Activated B cell treated with CpG ODN at 0.5 μM for 24 hours (primary cell): Measurements from ENCODE around the gene NXNL1. TPM values are rescaled to one million over a fixed set of nuclear protein-coding genes. Genes with fewer than 3 reads are reported as not detected.

Experiments
- ATAC-seq: fragments of 200-7000 bp; cut with Tn5 transposase; one replicate; pipeline ENCODE4 v1.10.0; 2021; ENCODE audit warnings: low read depth, mild to moderate bottlenecking, moderate library complexity
- CTCF ChIA-PET: fragments of 350-600 bp; sonication (Branson Sonifier 250); formaldehyde crosslinking; loops from one replicate; lab custom pipeline; 2021; ENCODE audit warnings: antibody characterized with exemption; lab: Charles Lee
- POLR2A ChIA-PET: fragments of 350-600 bp; sonication (Branson Sonifier 250); formaldehyde crosslinking; loops from one replicate; lab custom pipeline; 2021; ENCODE audit warnings: antibody characterized with exemption; lab: Charles Lee
- DNase-seq: peaks from one replicate; pipeline ENCODE4 v3.0.0; 2022
- H3K27ac Mint-ChIP-seq: one replicate; pipeline ENCODE4 v1.8.0; 2020; ENCODE audit warnings: mixed read lengths
- H3K27me3 Mint-ChIP-seq: one replicate; pipeline ENCODE4 v1.8.0; 2021; ENCODE audit warnings: mixed read lengths
- H3K36me3 Mint-ChIP-seq: one replicate; pipeline ENCODE4 v1.8.0; 2021; ENCODE audit warnings: low read depth, mixed read lengths
- H3K4me1 Mint-ChIP-seq: one replicate; pipeline ENCODE4 v1.8.0; 2021; ENCODE audit warnings: mixed read lengths
- H3K4me3 Mint-ChIP-seq: one replicate; pipeline ENCODE4 v1.8.0; 2020; ENCODE audit warnings: mild to moderate bottlenecking, mixed read lengths
- H3K9me3 Mint-ChIP-seq: one replicate; pipeline ENCODE4 v1.8.0; 2020; ENCODE audit warnings: mixed read lengths
- intact Hi-C: fragments of 100-400 bp; cut with micrococcal nuclease; formaldehyde crosslinking; loops from one replicate; pipeline ENCODE4 v1.15.1; 2024
- total RNA-seq: library from RNA; stranded (reverse); gene quantifications from 2 replicates; pipeline ENCODE4 v1.2.3, GENCODE V29; 2022
- TF ChIP-seq, protein P1 (sequence below): fragments of 200-600 bp; IDR thresholded peaks from one replicate; pipeline ENCODE4 v1.8.0; 2022; ENCODE audit warnings: antibody characterized with exemption, mild to moderate bottlenecking

Gene NXNL1
- total RNA-seq, 1 donor from 2014 or later: not detected

DNA sequence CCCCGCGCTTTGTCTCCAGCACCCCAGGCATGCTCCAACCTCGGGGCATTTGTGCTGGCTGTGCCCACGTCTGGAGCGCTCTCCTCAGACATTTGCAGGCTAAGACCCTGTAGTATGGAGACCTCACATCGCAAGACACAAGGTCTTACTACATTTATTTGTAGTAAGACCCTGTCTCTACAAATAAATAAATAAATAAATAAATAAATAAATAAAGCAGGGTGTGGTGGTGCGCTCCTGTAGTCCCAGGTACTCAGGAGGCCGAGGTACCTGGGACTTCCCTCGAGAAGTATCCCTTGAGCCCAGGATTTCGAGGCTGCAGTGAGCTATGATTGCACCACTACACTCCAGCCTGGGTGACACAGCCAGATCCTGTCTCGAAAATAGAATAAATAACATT lies 4.6 kb downstream of the NXNL1 start:
- CTCF ChIA-PET: no interaction called here
- POLR2A ChIA-PET: interaction anchor here (0.6 kb wide), 1 partner anchor 388 kb away, joined by 8 read pairs; no protein-coding TSS in a partner anchor
- intact Hi-C loops: no loop called here
- H3K4me1 Mint-ChIP-seq: peaks cover 6% of the 10 kb centered on the region
- no peak overlapping the region for H3K4me3 Mint-ChIP-seq
- H3K9me3 Mint-ChIP-seq: no peaks in the 10 kb centered on the region
- H3K27me3 Mint-ChIP-seq: peaks cover 33% of the 10 kb centered on the region
- no peak for ATAC-seq
- TF ChIP-seq, protein P1, sequence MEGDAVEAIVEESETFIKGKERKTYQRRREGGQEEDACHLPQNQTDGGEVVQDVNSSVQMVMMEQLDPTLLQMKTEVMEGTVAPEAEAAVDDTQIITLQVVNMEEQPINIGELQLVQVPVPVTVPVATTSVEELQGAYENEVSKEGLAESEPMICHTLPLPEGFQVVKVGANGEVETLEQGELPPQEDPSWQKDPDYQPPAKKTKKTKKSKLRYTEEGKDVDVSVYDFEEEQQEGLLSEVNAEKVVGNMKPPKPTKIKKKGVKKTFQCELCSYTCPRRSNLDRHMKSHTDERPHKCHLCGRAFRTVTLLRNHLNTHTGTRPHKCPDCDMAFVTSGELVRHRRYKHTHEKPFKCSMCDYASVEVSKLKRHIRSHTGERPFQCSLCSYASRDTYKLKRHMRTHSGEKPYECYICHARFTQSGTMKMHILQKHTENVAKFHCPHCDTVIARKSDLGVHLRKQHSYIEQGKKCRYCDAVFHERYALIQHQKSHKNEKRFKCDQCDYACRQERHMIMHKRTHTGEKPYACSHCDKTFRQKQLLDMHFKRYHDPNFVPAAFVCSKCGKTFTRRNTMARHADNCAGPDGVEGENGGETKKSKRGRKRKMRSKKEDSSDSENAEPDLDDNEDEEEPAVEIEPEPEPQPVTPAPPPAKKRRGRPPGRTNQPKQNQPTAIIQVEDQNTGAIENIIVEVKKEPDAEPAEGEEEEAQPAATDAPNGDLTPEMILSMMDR: no peak
- no peak for DNase-seq
- no peak overlapping the region for H3K27ac Mint-ChIP-seq
- H3K36me3 Mint-ChIP-seq: no peaks in the 10 kb centered on the region

DNA sequence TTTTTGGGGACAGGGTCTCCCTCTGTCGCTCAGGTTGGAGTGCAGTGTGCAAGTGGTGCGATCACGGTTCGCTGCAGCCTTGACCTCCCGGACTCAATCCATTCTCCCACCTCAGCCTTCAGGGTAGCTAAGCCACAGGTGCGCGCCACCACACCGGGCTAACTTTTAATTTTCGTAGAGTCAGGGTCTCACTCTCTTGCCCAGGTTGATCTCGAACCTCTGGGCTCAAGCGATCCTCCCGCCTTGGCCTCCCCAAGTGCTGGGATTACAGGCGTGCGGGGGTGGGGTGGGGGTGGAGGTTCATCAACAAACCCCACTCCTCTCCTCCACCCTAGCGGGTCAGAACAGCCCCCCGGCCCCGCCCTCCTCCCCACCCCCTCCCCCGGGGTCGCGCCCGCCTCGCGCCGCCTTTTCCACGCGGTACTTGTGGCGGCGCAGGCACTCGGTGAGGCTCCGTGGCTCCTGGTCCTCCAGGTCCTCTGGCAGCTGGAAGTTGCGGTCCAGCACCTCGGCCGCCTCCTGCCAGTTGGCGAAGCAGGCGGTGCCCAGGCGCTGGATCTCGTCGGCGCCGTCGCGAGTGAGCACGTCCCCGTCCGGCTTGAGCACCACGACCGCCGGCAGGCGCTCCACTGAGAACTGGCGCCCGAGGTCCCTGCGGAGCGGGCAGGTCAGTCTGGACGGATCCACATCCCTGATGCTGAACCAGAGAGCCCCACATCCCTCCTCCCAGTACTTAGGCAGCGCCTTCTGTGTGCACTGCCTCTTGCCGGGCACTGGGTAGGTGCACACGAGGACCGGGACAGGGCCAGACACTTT lies 5.2 kb downstream of the NXNL1 start:
- no peak for DNase-seq
- H3K9me3 Mint-ChIP-seq: no peaks in the 10 kb centered on the region
- no peak for ATAC-seq
- intact Hi-C loops: no loop called here
- CTCF ChIA-PET: no interaction called here
- H3K4me3 Mint-ChIP-seq: no peak overlapping the region
- H3K27me3 Mint-ChIP-seq: peaks cover 33% of the 10 kb centered on the region
- no peaks in the 10 kb centered on the region for H3K36me3 Mint-ChIP-seq
- no peak overlapping the region for H3K27ac Mint-ChIP-seq
- H3K4me1 Mint-ChIP-seq: peaks cover 6% of the 10 kb centered on the region
- TF ChIP-seq, protein P1: no peak
- POLR2A ChIA-PET: no interaction called here

DNA sequence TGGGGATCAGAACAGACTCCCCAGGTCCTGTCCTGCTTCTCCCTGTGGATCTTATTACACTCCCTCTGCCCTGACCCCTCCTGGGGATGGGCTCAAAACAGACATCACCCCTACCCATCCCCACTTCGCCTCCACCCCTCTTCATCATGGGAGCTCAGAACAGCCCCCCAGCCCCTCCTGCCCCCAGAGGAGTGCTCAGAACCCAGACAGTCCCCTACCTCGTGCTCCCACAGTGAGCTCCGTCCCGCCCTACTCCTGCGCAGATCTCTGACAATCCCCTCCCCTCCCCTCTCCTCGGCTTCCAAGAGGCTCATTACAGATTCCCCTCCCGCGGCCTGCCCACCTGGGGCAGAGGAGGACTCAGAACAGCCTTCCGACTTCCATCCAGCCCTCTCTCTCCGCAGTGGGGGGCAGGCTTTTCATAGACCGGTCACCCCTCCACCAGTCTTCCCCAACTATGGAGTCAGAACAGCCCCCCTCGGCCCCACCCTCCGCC lies 6.1 kb downstream of the NXNL1 start:
- DNase-seq (no peak), ATAC-seq (no peak)
- POLR2A ChIA-PET: interaction anchor here (0.7 kb wide), 1 partner anchor 378 kb away, joined by 4 read pairs; no protein-coding TSS in a partner anchor
- peaks cover 41% of the 10 kb centered on the region for H3K27me3 Mint-ChIP-seq
- no peak overlapping the region for H3K27ac Mint-ChIP-seq
- no peaks in the 10 kb centered on the region for H3K9me3 Mint-ChIP-seq
- CTCF ChIA-PET: interaction anchor here (1.1 kb wide), 1 partner anchor 12 kb away, joined by 3 read pairs; no protein-coding TSS in a partner anchor
- H3K36me3 Mint-ChIP-seq: no peaks in the 10 kb centered on the region
- peaks cover 12% of the 10 kb centered on the region for H3K4me1 Mint-ChIP-seq
- no peak overlapping the region for H3K4me3 Mint-ChIP-seq
- intact Hi-C loops: loop anchor here (5.0 kb wide), 2 partner anchors 403 to 478 kb away; partner anchors contain the start of genes CCDC124 and RPL18A
- TF ChIP-seq, protein P1: no peak

DNA sequence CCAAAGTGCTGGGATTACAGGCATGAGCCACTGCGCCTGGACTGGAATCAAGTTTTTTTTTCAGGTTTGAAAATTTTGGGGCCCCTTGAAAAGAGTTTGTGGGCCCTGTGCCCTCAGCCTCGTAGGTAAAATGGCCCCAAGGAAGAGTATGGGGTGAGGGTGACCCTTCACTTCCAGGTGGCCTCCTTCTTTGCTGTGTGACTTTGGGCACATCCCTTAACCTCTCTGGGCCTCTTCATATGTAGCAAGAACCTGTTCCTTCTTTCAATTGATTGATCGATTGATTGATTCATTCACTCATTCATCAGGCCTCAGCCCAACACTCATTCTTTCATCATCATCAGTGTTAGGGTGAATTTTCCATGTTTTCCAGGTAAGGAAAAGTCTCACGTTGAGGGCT lies 8.9 kb downstream of the NXNL1 start:
- Mint-ChIP-seq H3K4me3 (no peak overlapping the region), H3K36me3 (no peaks in the 10 kb centered on the region), H3K27me3 (peaks cover 40% of the 10 kb centered on the region), H3K4me1 (peaks cover 15% of the 10 kb centered on the region), H3K9me3 (no peaks in the 10 kb centered on the region), H3K27ac (no peak overlapping the region)
- ChIA-PET CTCF (no interaction called here), POLR2A (no interaction called here)
- ATAC-seq: no peak
- TF ChIP-seq, protein P1: no peak
- DNase-seq: no peak
- intact Hi-C loops: loop anchor here (5.0 kb wide), 2 partner anchors 405 to 480 kb away; partner anchors contain the start of genes CCDC124 and RPL18A
